ENCODE measurements around the gene NTSR1.

NTSR1 gene

DNA sequence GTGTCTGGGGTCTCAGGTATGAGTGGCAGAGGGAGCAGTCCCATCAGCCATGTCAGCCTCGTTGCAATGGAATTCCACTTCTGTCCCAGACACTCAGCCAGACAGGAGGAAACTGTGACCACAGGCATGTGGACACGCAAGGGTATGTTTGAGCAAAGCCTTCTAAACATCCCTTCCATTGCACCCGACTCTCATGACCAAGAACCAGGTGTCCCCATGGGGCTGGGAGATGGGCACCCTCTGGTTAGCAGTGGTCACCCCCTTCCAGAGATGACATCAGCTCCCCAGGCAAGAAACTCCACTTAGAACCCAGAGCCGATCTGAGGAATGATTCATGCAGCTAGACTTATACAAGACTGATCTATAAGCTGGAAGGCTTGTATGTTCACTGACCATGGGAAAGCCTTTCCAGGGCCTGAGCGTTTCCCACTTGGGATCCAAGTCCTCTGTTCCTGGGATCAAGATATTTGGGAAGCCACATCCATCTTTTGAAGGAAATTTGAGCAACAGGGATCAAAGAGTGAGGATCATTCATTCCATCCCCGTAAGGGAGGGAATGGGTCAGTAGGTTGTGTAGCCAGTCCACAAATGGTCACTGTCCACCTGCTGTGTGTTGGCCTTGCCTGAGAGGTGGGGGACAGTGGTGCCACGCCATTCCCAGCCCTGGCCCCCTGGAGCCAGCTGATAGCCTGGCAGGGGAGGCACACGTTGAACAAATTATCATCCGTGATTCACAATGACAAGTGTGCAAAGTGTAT, 83.7 kb downstream of the NTSR1 start:
- no peak for DNase-seq

- DNase-seq: peak; percentile 39
Measured at GRCh38 chr20:62792940-62793756, 84.5 kb downstream of the NTSR1 start.

DNA sequence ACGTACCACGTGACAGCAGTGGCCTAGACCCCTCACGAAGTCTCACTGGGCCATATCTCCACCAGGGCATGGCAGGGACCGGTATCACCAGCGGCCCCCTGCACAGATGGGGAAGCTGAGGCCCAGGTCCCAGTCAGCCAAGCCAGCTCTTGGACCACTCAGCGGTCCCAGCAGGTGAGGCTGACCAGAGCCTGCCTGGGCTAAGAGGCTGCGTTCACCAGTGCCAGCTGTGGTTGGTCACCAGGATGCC, 85.0 kb downstream of the NTSR1 start:
- no peak for DNase-seq

- DNase-seq: peak; percentile 93
Measured at GRCh38 chr20:62794007-62794724, 85.5 kb downstream of the NTSR1 start.

DNA sequence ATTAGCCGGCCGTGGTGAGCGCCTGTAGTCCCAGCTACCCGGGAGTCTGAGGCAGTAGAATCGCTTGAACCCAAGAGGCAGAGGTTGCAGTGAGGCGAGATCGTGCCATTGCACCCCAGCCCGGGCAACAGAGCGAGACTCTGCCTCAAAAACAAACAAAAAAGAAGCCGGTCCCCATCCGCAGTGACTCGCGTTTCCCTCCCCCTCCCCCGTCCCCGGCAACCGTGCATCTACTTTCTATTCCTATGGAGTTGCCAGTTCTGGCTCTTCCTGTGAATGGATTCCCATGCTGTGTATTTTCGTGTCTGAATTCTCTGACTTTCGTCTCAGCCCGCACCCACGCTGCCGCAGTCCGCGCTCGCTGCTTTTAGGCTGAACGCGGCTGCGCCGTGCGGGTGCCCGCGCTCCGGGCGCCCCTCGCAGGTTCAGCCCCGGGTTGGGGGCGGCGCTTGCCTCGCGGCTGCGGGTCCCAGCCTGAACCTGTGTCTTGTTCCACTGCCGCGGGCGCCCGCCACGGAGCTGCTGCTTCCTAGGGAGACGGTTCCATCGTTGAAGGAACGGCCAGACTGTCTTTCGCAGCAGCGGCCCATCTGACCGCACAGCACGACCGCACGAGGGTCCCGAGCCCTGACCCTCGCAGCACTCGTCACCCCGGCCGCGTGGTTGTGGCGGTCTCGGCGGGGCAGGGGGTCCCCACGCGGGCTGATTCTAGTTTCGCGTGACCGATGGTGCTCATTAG, 86.6 kb downstream of the NTSR1 start:
- peak; percentile 83 for DNase-seq

- no peak for DNase-seq
Measured at GRCh38 chr20:62796699-62797491, 88.3 kb downstream of the NTSR1 start.

DNA sequence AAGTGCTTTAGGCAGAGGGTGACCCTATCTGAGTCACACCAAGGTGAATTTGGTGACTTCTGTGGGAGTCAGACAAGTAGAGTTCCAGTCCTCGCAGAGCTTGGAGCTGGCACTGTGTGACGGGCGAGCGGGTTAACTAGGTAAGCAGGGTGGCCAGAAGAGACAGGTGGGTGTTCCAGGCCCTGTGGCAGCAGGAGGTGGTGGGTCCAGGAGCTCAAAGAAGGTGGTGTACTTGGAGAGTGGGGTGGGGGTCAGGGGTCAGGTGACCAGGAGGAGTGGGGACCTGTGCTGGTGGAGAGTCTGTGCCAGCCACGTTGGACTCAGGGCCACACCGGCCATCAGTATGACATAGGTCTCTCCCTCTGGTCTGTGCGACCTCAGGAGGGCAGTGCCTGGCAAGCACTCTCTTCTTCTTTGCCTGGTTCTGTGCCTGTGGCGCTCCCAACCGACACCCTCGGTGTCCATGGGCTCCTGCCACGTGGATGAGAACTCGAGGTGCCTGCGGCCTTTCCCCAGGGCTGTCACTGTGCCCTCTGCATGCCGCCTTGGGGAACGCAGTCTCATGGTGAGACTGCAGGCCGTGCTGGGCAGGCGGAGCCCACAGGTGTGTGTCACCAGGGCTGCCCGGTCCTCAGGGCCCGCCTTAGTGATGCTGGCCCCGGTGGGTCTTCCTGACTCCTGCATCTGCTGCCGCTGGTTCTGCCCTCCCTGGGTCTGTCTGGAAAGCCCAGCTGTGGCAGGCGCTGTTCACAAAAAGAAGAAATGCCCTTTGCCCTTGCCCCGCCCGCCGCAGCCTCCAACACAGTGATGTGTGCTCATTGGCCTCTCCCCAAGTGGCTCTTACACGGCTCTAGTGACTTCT, 89.3 kb downstream of the NTSR1 start:
- no peak for DNase-seq

DNA sequence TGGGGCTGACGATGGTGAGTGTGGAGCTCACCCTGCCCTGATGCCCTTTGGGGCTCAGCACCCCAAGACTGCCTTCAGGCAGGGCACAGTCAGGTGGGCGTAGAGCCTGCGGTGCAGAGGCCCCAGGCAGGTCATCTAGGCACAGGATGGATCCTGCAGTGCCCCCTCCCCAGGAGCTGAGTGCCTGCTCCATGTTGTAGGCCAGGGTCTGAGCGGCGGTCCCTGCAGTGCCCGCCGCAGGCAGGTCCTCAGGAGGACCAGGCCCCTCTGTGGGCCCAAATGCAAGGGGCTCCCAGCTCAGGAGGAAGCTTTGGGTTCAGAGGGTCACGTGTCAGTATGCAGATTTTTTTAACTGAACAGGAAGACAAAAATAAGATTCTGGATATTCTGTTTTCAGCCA, 90.4 kb downstream of the NTSR1 start:
- DNase-seq: no peak

- no peak for DNase-seq
Measured at GRCh38 chr20:62799459-62799858, 90.8 kb downstream of the NTSR1 start.

- no peak for DNase-seq
Measured at GRCh38 chr20:62799873-62800272, 91.2 kb downstream of the NTSR1 start.

- no peak for DNase-seq
Measured at GRCh38 chr20:62800314-62801259, 92.0 kb downstream of the NTSR1 start.

- no peak for DNase-seq
Measured at GRCh38 chr20:62801284-62802010, 92.8 kb downstream of the NTSR1 start.

DNA sequence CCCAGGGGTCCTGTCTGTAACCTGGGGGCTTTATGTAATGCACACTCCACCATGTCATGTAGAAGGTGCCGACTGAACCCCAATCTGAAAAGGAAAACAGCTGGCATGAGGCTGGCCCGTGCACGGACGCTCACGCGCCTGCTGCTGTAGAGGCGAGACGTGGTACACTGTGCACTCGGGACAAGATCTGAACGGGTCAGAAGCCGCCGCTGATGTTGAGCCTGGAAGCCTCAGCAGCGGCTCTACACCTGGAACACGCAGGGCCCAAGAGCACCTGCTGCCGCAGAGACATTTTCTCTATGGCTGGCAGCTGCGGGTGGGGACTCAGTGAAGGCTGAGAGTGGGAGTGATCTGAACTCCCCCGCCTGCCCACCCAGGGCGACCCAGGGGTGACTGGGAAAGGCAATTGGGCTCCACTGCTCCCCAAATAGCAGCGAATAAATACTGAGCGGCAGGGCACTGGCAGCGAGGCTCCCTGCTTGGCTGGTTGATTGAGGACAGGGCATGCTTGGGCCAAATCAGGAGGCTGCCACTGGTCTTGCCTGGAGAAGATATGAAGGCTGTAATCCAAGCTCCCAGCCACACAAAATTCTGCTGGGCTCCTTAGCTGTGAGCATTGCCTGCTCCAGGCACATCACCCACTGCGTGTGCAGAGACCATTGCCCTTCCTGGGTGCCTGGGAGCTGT, 93.5 kb downstream of the NTSR1 start:
- no peak for DNase-seq

DNA sequence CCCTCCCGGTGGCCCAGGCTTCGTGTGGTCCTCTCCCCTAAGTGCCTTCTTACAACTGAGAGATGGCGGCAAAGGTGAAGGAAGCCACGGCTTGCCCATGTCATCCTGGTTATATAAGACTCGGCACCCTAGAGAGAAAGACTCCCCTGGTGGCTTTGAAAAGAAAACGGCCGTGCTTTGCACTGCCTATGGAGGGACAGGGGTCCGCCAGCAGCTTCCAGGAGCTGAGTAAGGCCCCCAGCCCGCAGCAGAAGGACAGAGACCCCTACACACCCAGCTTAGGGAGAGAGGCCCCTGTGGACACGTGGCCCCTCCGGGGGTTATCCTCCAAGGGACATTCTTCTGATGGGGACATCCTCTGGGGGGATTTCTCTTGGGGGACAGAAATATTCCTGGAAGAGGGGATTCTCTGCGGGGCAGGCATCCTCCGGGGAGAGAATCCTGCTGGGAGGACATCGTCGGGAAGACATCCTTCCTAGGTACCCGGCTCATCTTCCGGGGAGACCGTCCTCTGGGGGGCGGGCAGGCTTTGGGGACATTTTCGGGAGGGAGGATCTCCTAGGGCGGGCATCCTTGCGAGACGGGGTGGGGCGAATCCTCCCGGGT, 95.5 kb downstream of the NTSR1 start:
- no peak for DNase-seq

DNA sequence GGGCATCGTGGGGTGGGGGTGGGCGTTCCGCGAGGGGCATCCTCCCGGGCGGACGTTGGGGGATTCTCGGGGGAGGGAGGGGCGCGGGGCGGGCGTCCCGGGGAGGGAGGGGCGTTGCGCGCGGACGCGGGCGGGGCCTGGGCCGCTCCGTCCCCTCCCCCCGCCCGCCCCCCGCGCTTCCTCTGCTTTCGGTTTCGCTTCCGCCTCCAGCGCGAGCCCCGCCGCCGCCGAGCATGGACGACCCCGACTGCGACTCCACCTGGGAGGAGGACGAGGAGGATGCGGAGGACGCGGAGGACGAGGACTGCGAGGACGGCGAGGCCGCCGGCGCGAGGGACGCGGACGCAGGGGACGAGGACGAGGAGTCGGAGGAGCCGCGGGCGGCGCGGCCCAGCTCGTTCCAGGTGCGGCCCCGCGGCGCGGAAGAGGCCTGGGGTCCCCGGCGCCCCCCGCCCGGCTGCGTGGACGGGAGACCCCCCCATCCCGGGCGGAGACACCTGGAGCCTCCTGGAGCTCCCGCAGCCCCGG, 96.1 kb downstream of the NTSR1 start, which contains the start of gene OGFR:
OGFR (plus strand) TSS at position 209 of the 528 bp plus-strand sequence; CDS start at position 234, 25 bp downstream.
- peak; percentile 69 for DNase-seq

DNA sequence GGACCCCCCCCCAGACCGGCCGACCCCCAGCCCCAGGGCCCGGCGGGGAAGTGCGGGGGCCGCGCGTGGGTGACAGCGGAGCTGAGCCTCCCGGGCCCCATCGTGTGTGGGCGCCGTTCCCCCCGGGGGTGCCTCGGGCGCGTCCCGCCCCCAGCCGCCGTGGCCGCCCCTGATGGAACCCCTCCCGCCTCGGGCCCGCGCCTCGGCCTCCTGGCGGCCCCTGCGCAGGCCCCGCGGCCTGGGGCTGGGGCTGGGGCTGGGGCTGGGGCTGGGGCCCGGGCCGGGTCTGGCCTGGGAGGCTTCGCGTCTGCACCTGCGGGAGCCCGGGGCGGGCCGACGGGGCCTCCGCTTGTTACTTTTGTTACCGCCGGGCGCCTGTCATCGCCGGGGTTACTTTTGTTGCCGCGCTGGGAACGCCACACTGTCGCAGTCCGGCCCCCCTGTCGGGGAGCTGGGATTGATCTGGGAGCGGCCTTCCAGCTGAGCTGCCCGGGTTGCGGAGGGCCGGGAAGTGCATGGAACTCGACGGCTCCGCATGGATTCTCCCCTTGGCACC, 96.6 kb downstream of the NTSR1 start:
- peak; percentile 31 for DNase-seq

DNA sequence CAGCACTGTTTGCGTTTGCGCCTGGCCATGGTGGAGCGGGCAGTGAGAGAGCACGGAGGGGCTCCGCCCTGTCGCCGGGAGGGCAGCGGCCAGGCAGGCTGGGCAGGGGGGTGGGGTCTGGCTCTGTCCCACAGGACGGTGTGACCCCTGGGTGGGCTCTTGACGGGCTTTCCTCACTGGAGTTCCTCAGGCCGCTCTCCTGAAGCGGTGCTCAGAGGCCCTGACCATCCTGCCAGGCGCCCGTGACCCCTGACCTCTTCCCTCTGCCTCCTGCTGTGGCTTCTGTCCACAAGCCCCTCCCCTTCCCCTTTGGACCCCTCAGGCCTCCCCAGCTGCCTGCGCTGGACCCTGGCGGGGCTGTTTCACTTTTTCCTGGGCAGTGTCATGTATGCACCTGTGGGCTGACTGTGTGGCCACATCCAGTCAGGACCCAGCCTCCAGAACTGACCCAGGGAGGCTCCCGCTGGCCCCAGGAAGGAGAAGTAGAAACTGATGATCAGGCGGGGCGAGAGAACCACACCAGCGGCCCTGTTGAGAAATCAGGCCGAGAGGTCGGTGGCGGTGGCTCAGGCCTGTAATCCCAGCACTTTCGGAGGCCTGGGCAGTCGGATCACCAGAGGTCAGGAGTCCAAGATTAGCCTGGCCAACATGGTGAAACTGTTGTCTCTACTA, 97.2 kb downstream of the NTSR1 start:
- DNase-seq: no peak

All from NCI-H69 (cell line).